Endothelial cell of umbilical vein (primary cell): ENCODE data around the gene IFT57. TPM values are rescaled to one million over a fixed set of nuclear protein-coding genes. Genes with fewer than 3 reads are reported as not detected.

Experiments used
- BruUV-seq: library from RNA; stranded (reverse); fragments of 400-500 nt; replicated peaks from 2 replicates; lab custom pipeline; 2021; lab: Mats Ljungman, UMichigan
- CTCF ChIA-PET: fragments of 300-600, 350-600 bp; sonication (Branson Sonifier 250); formaldehyde crosslinking; loops from one replicate; lab custom pipeline; 2021; ENCODE audit warnings: antibody characterized with exemption, inconsistent platforms; lab: Charles Lee
- POLR2A ChIA-PET: fragments of 300-600, 350-600 bp; sonication (Branson Sonifier 250); formaldehyde crosslinking; loops from one replicate; lab custom pipeline; 2021; ENCODE audit warnings: antibody characterized with exemption, inconsistent platforms; lab: Charles Lee
- DNase-seq: peaks from one replicate; pipeline ENCODE4 v3.0.0-alpha.2; 2011; ENCODE audit warnings: low read depth, low spot score
- FAIRE-seq: peaks from 2 replicates; lab custom pipeline; 2011; peaks lifted over from hg19 to GRCh38; lab: Jason Lieb, UNC
- H2AFZ ChIP-seq: 2 replicates; pipeline ENCODE4 v1.6.0; 2012; ENCODE audit warnings: low read depth, low read length, control low read depth, inconsistent platforms
- H3K27ac ChIP-seq: 2 replicates; pipeline ENCODE4 v1.5.1; 2011; ENCODE audit warnings: low read depth, mild to moderate bottlenecking, control low read depth, low read length, moderate library complexity; ENCODE audit not compliant: insufficient read depth
- H3K27me3 ChIP-seq, 2 experiments: 2 replicates each; pipeline versions ENCODE4 v1.6.0 to v1.6.1; 2011; ENCODE audit warnings: low read length in 2 of 2, mixed read lengths in 1 of 2; ENCODE audit not compliant: control insufficient read depth in 2 of 2, insufficient read depth in 2 of 2
- H3K36me3 ChIP-seq, 2 experiments: 2 replicates in 1 of 2; 3 replicates in 1 of 2; pipeline ENCODE4 v1.5.1; 2011; ENCODE audit warnings: low read length in 2 of 2, mild to moderate bottlenecking in 1 of 2, moderate library complexity in 1 of 2; ENCODE audit not compliant: control insufficient read depth in 2 of 2, insufficient read depth in 2 of 2; ENCODE audit errors: extremely low read depth in 1 of 2
- H3K4me1 ChIP-seq: 3 replicates; pipeline ENCODE4 v1.5.1; 2011; ENCODE audit warnings: mild to moderate bottlenecking, low read length; ENCODE audit not compliant: control insufficient read depth, insufficient read depth; ENCODE audit errors: extremely low read depth
- H3K4me2 ChIP-seq: 2 replicates; pipeline ENCODE4 v1.6.1; 2011; ENCODE audit warnings: low read length, control low read depth, mixed read lengths; ENCODE audit not compliant: insufficient read depth
- H3K4me3 ChIP-seq, 3 experiments: fragments of 200-600 bp in 1 of 3; sonication (generic), shearing (Covaris generic) in 1 of 3; replicated peaks in 1 of 3; 2 replicates each; pipeline ENCODE4 v1.5.1; 2011 to 2016; ENCODE audit warnings: control low read depth in 3 of 3, low read length in 3 of 3, mild to moderate bottlenecking in 2 of 3, inconsistent platforms in 1 of 3, low read depth in 1 of 3, moderate library complexity in 1 of 3; ENCODE audit not compliant: insufficient read depth in 1 of 3
- H3K79me2 ChIP-seq: 2 replicates; pipeline ENCODE4 v1.6.0; 2012; ENCODE audit warnings: low read length, inconsistent platforms; ENCODE audit not compliant: control insufficient read depth, insufficient read depth
- H3K9ac ChIP-seq: replicated peaks from 2 replicates; pipeline ENCODE3; 2011; ENCODE audit warnings: low read length, control low read depth; ENCODE audit not compliant: insufficient read depth; ENCODE audit errors: extremely low read depth
- H3K9me1 ChIP-seq: replicated peaks from 3 replicates; pipeline ENCODE4 v1.6.0; 2011; ENCODE audit warnings: mild to moderate bottlenecking, low read length; ENCODE audit not compliant: control insufficient read depth, insufficient read depth; ENCODE audit errors: extremely low read depth
- H3K9me3 ChIP-seq: replicated peaks from 2 replicates; pipeline ENCODE4 v1.5.1; 2012; ENCODE audit warnings: low read length, inconsistent platforms; ENCODE audit not compliant: control insufficient read depth, insufficient read depth
- H4K20me1 ChIP-seq: replicated peaks from 2 replicates; pipeline ENCODE3; 2011; ENCODE audit warnings: mild to moderate bottlenecking, low read length; ENCODE audit not compliant: control insufficient read depth, insufficient read depth; ENCODE audit errors: extremely low read depth
- CTCF ChIP-seq, 2 donors: IDR thresholded peaks; 1 replicate in 1 of 2; 2 replicates in 1 of 2; pipeline ENCODE4 v1.5.1; 2011; ENCODE audit warnings: low read length in 2 of 2, mild to moderate bottlenecking in 2 of 2, moderate library complexity in 2 of 2, control low read depth in 1 of 2, inconsistent platforms in 1 of 2, low read depth in 1 of 2; ENCODE audit not compliant: insufficient read depth in 1 of 2; ENCODE audit errors: extremely low read depth in 1 of 2
- EZH2 ChIP-seq: IDR thresholded peaks from 2 replicates; pipeline ENCODE4 v1.6.1; 2012; ENCODE audit warnings: borderline replicate concordance, low read depth, mild to moderate bottlenecking, moderate library complexity, low read length, inconsistent platforms; ENCODE audit not compliant: severe bottlenecking
- FOS ChIP-seq: IDR thresholded peaks from 2 replicates; pipeline ENCODE4 v1.6.1; 2011; ENCODE audit warnings: mild to moderate bottlenecking, low read length, moderate library complexity, borderline replicate concordance; ENCODE audit not compliant: insufficient read depth
- GATA2 ChIP-seq: IDR thresholded peaks from 2 replicates; pipeline ENCODE4 v1.7.0; 2011; ENCODE audit warnings: low read depth, mild to moderate bottlenecking, moderate library complexity, mixed read lengths, low read length; ENCODE audit not compliant: insufficient read length, insufficient read depth
- JUN ChIP-seq: IDR thresholded peaks from 2 replicates; pipeline ENCODE4 v1.6.1; 2011; ENCODE audit warnings: borderline replicate concordance, low read depth; ENCODE audit not compliant: insufficient read length, insufficient read depth
- MYC ChIP-seq: IDR thresholded peaks from one replicate; pipeline ENCODE4 v1.6.1; 2011; ENCODE audit warnings: mild to moderate bottlenecking, low read depth, low read length
- POLR2A ChIP-seq: IDR thresholded peaks from 2 replicates; pipeline ENCODE4 v1.6.1; 2012; ENCODE audit warnings: low read depth, mild to moderate bottlenecking, control low read depth, low read length
- POLR2AphosphoS5 ChIP-seq: IDR thresholded peaks from 2 replicates; pipeline ENCODE4 v1.6.1; 2012; ENCODE audit warnings: low read depth, mild to moderate bottlenecking, control low read depth, low read length, moderate library complexity; ENCODE audit not compliant: insufficient read depth
- dilution Hi-C: fragments of 300-500 bp; cut with MboI; formaldehyde crosslinking; loops from one replicate; pipeline ENCODE4 v1.15.0; 2019; ENCODE audit warnings: low sequenced_read_pairs; ENCODE audit not compliant: extremely low pct_ligation_motif_present
- intact Hi-C: fragments of 100-400 bp; cut with micrococcal nuclease; formaldehyde crosslinking; loops from one replicate; pipeline ENCODE4 v1.10.0; 2022
- polyA plus RNA-seq, 4 experiments: library from polyadenylated mRNA; depleted of rRNA in 3 of 4; stranded (reverse) in 3 of 4; unstranded in 1 of 4; fragments of >200 nt; gene quantifications; 2 replicates each; pipeline versions ENCODE4 v1.2.1 to v1.2.3, GENCODE V29; 2011 to 2012; ENCODE audit warnings: missing spikeins in 1 of 4
- total RNA-seq: library from RNA; stranded (reverse); gene quantifications from 2 replicates; pipeline ENCODE4 v1.2.3, GENCODE V29; 2021

Gene IFT57
- total and polyA plus RNA-seq, 2 donors (not counting 3 experiments of a cell fraction or from before 2014, with no cell fraction given), result 15.2 to 25.1 TPM

- dilution Hi-C loops, result no loop called here
- no peak for FAIRE-seq
Measured at GRCh38 chr3:108119398-108120104, 102.7 kb downstream of the IFT57 start.

GRCh38 chr3:108118038-108118768 is 104.0 kb downstream of the IFT57 start:
- Histone ChIP-seq H3K4me1 (no peaks in the 10 kb centered on the region), H3K79me2 (no peaks in the 10 kb centered on the region), H3K4me2 (no peak overlapping the region), H3K9me1 (no peaks in the 10 kb centered on the region), H3K27ac (no peak overlapping the region), H3K9me3 (no peaks in the 10 kb centered on the region), H2AFZ (no peak overlapping the region), H3K4me3 (no peak overlapping the region), H3K36me3 (no peaks in the 10 kb centered on the region), H3K27me3 (peaks cover 0 to 5% of the 10 kb centered on the region in 2 experiments), H4K20me1 (no peaks in the 10 kb centered on the region), H3K9ac (no peak overlapping the region)
- DNase-seq (no peak), FAIRE-seq (no peak)
- no TSS peak for BruUV-seq
- ChIA-PET POLR2A (no interaction called here), CTCF (interaction anchor here (0.7 to 0.9 kb wide), 2 partner anchors 14 to 190 kb away, joined by 3 read pairs; no protein-coding TSS in a partner anchor)
- dilution Hi-C loops, result no loop called here
- intact Hi-C loops, result no loop called here
- TF ChIP-seq POLR2A, result no peak
- no peak for TF ChIP-seq GATA2
- TF ChIP-seq CTCF (IDR thresholded peaks at IDR 0.05; ENCODE audit: extremely low read depth in 1 of 2, insufficient read depth in 1 of 2, low read depth in 1 of 2, low read length in 2 of 2), result no peak

More at GRCh38 chr3:108119398-108120104, 102.7 kb downstream of the IFT57 start:
- Histone ChIP-seq H3K27me3 (peaks cover 0 to 3% of the 10 kb centered on the region in 2 experiments), H2AFZ (no peak overlapping the region), H3K36me3 (no peaks in the 10 kb centered on the region), H4K20me1 (no peaks in the 10 kb centered on the region), H3K4me3 (no peak overlapping the region), H3K79me2 (no peaks in the 10 kb centered on the region), H3K9me1 (no peaks in the 10 kb centered on the region), H3K9me3 (no peaks in the 10 kb centered on the region), H3K27ac (no peak overlapping the region), H3K4me1 (no peaks in the 10 kb centered on the region), H3K4me2 (no peak overlapping the region), H3K9ac (no peak overlapping the region)
- ChIA-PET CTCF (no interaction called here), POLR2A (no interaction called here)
- no peak for DNase-seq
- intact Hi-C loops, result no loop called here
- no TSS peak for BruUV-seq
- TF ChIP-seq POLR2AphosphoS5 (no peak), FOS (no peak), MYC (no peak), JUN (no peak), EZH2 (no peak), GATA2 (no peak)
